Activated naive CD8-positive, alpha-beta T cell treated with anti-CD3 and anti-CD28 coated beads for 36 hours (primary cell): ENCODE data around the gene SLC38A4. TPM values are rescaled to one million over a fixed set of nuclear protein-coding genes. Genes with fewer than 3 reads are reported as not detected.

ENCODE experiments used
- DNase-seq: peaks from one replicate; pipeline ENCODE4 v3.0.0; 2021
- H3K27ac Mint-ChIP-seq: one replicate; pipeline ENCODE4 v1.8.0; 2022; ENCODE audit warnings: mild to moderate bottlenecking, moderate library complexity, mixed read lengths
- H3K27me3 Mint-ChIP-seq: one replicate; pipeline ENCODE4 v1.8.0; 2022; ENCODE audit warnings: mild to moderate bottlenecking, mixed read lengths
- H3K36me3 Mint-ChIP-seq: one replicate; pipeline ENCODE4 v1.8.0; 2021; ENCODE audit warnings: mild to moderate bottlenecking, mixed read lengths
- H3K4me1 Mint-ChIP-seq: one replicate; pipeline ENCODE4 v1.8.0; 2021; ENCODE audit warnings: mixed read lengths
- H3K4me3 Mint-ChIP-seq: one replicate; pipeline ENCODE4 v1.8.0; 2022; ENCODE audit warnings: mild to moderate bottlenecking, moderate library complexity, mixed read lengths
- H3K9me3 Mint-ChIP-seq: one replicate; pipeline ENCODE4 v1.8.0; 2022; ENCODE audit warnings: mixed read lengths
- total RNA-seq, 2 experiments: library from RNA; stranded (reverse); gene quantifications; one replicate each; pipeline ENCODE4 v1.2.3, GENCODE V29; 2021

The SLC38A4 gene
- total RNA-seq, 2 experiments from 2014 or later = not detected

GRCh38 chr12:46798648-46799047 is 27.1 kb downstream of the SLC38A4 start:
- Mint-ChIP-seq H3K4me1 (no peaks in the 10 kb centered on the region), H3K27me3 (peaks cover 6% of the 10 kb centered on the region), H3K36me3 (peaks cover 1% of the 10 kb centered on the region), H3K4me3 (no peak overlapping the region), H3K27ac (no peak overlapping the region), H3K9me3 (peaks cover 3% of the 10 kb centered on the region)
- DNase-seq = no peak

- Mint-ChIP-seq H3K4me1 (no peaks in the 10 kb centered on the region), H3K4me3 (no peak overlapping the region), H3K27ac (no peak overlapping the region), H3K36me3 (peaks cover 1% of the 10 kb centered on the region), H3K9me3 (peaks cover 3% of the 10 kb centered on the region), H3K27me3 (peaks cover 6% of the 10 kb centered on the region)
- DNase-seq = no peak
Observed at GRCh38 chr12:46798056-46798455, 27.7 kb downstream of the SLC38A4 start.

GRCh38 chr12:46795988-46796387 is 29.8 kb downstream of the SLC38A4 start:
- peaks cover 3% of the 10 kb centered on the region for H3K9me3 Mint-ChIP-seq
- H3K27ac Mint-ChIP-seq = no peak overlapping the region
- no peak overlapping the region for H3K4me3 Mint-ChIP-seq
- H3K4me1 Mint-ChIP-seq = no peaks in the 10 kb centered on the region
- H3K36me3 Mint-ChIP-seq = peaks cover 1% of the 10 kb centered on the region
- H3K27me3 Mint-ChIP-seq = peaks cover 6% of the 10 kb centered on the region
- no peak for DNase-seq

- no peak for DNase-seq
- H3K4me3 Mint-ChIP-seq = no peak overlapping the region
- H3K27ac Mint-ChIP-seq = no peak overlapping the region
- peaks cover 1% of the 10 kb centered on the region for H3K36me3 Mint-ChIP-seq
- no peaks in the 10 kb centered on the region for H3K4me1 Mint-ChIP-seq
- peaks cover 3% of the 10 kb centered on the region for H3K9me3 Mint-ChIP-seq
- no peaks in the 10 kb centered on the region for H3K27me3 Mint-ChIP-seq
Observed at GRCh38 chr12:46794593-46795190, 31.1 kb downstream of the SLC38A4 start.

GRCh38 chr12:46792925-46793324 is 32.9 kb downstream of the SLC38A4 start:
- Mint-ChIP-seq H3K4me3 (no peak overlapping the region), H3K36me3 (peaks cover 1% of the 10 kb centered on the region), H3K9me3 (peaks cover 3% of the 10 kb centered on the region), H3K4me1 (no peaks in the 10 kb centered on the region), H3K27ac (no peak overlapping the region), H3K27me3 (no peaks in the 10 kb centered on the region)
- no peak for DNase-seq

- H3K36me3 Mint-ChIP-seq = peaks cover 1% of the 10 kb centered on the region
- H3K4me1 Mint-ChIP-seq = no peaks in the 10 kb centered on the region
- H3K27me3 Mint-ChIP-seq = no peaks in the 10 kb centered on the region
- no peak overlapping the region for H3K4me3 Mint-ChIP-seq
- no peak for DNase-seq
- peaks cover 3% of the 10 kb centered on the region for H3K9me3 Mint-ChIP-seq
- H3K27ac Mint-ChIP-seq = no peak overlapping the region
Observed at GRCh38 chr12:46790066-46790465, 35.7 kb downstream of the SLC38A4 start.

- no peak overlapping the region for H3K4me3 Mint-ChIP-seq
- H3K27me3 Mint-ChIP-seq = no peaks in the 10 kb centered on the region
- H3K9me3 Mint-ChIP-seq = no peaks in the 10 kb centered on the region
- DNase-seq = no peak
- H3K4me1 Mint-ChIP-seq = no peaks in the 10 kb centered on the region
- no peaks in the 10 kb centered on the region for H3K36me3 Mint-ChIP-seq
- no peak overlapping the region for H3K27ac Mint-ChIP-seq
Observed at GRCh38 chr12:46788072-46788887, 37.5 kb downstream of the SLC38A4 start.

- Mint-ChIP-seq H3K4me1 (no peaks in the 10 kb centered on the region), H3K27ac (no peak overlapping the region), H3K27me3 (no peaks in the 10 kb centered on the region), H3K4me3 (no peak overlapping the region), H3K36me3 (no peaks in the 10 kb centered on the region), H3K9me3 (no peaks in the 10 kb centered on the region)
- no peak for DNase-seq
Observed at GRCh38 chr12:46787496-46788055, 38.2 kb downstream of the SLC38A4 start.

- Mint-ChIP-seq H3K27me3 (no peaks in the 10 kb centered on the region), H3K4me3 (no peak overlapping the region), H3K27ac (no peak overlapping the region), H3K4me1 (no peaks in the 10 kb centered on the region), H3K36me3 (no peaks in the 10 kb centered on the region), H3K9me3 (no peaks in the 10 kb centered on the region)
- DNase-seq = no peak
Observed at GRCh38 chr12:46786774-46787173, 39.0 kb downstream of the SLC38A4 start.

GRCh38 chr12:46785382-46785781 is 40.4 kb downstream of the SLC38A4 start:
- DNase-seq = no peak
- no peaks in the 10 kb centered on the region for H3K36me3 Mint-ChIP-seq
- no peaks in the 10 kb centered on the region for H3K4me1 Mint-ChIP-seq
- no peak overlapping the region for H3K27ac Mint-ChIP-seq
- H3K4me3 Mint-ChIP-seq = no peak overlapping the region
- H3K27me3 Mint-ChIP-seq = peaks cover 2% of the 10 kb centered on the region
- H3K9me3 Mint-ChIP-seq = no peaks in the 10 kb centered on the region

GRCh38 chr12:46783871-46784270 is 41.9 kb downstream of the SLC38A4 start:
- Mint-ChIP-seq H3K27me3 (peaks cover 6% of the 10 kb centered on the region), H3K36me3 (no peaks in the 10 kb centered on the region), H3K9me3 (no peaks in the 10 kb centered on the region)

GRCh38 chr12:46779879-46780278 is 45.9 kb downstream of the SLC38A4 start:
- Mint-ChIP-seq H3K27me3 (peaks cover 6% of the 10 kb centered on the region), H3K27ac (no peak overlapping the region), H3K36me3 (no peaks in the 10 kb centered on the region), H3K4me1 (no peaks in the 10 kb centered on the region), H3K4me3 (no peak overlapping the region), H3K9me3 (no peaks in the 10 kb centered on the region)
- no peak for DNase-seq

More at GRCh38 chr12:46783871-46784270, 41.9 kb downstream of the SLC38A4 start:
- no peak for DNase-seq
- H3K4me1 Mint-ChIP-seq = no peaks in the 10 kb centered on the region
- no peak overlapping the region for H3K4me3 Mint-ChIP-seq
- H3K27ac Mint-ChIP-seq = no peak overlapping the region

- peaks cover 6% of the 10 kb centered on the region for H3K27me3 Mint-ChIP-seq
- no peak overlapping the region for H3K27ac Mint-ChIP-seq
- no peaks in the 10 kb centered on the region for H3K4me1 Mint-ChIP-seq
- no peak overlapping the region for H3K4me3 Mint-ChIP-seq
- H3K36me3 Mint-ChIP-seq = no peaks in the 10 kb centered on the region
- DNase-seq = no peak
- H3K9me3 Mint-ChIP-seq = no peaks in the 10 kb centered on the region
Observed at GRCh38 chr12:46779063-46779462, 46.7 kb downstream of the SLC38A4 start.

- Mint-ChIP-seq H3K4me1 (no peaks in the 10 kb centered on the region), H3K4me3 (no peak overlapping the region), H3K27me3 (peaks cover 6% of the 10 kb centered on the region), H3K36me3 (no peaks in the 10 kb centered on the region), H3K9me3 (no peaks in the 10 kb centered on the region), H3K27ac (no peak overlapping the region)
- no peak for DNase-seq
Observed at GRCh38 chr12:46778415-46778814, 47.4 kb downstream of the SLC38A4 start.

GRCh38 chr12:46777587-46777986 is 48.2 kb downstream of the SLC38A4 start:
- Mint-ChIP-seq H3K4me3 (no peak overlapping the region), H3K36me3 (no peaks in the 10 kb centered on the region), H3K4me1 (no peaks in the 10 kb centered on the region), H3K27ac (no peak overlapping the region), H3K27me3 (peaks cover 6% of the 10 kb centered on the region), H3K9me3 (no peaks in the 10 kb centered on the region)
- DNase-seq = no peak
